Endothelial cell (in vitro differentiated cells): ENCODE results near the gene SLC7A11. TPM values are rescaled to one million over a fixed set of nuclear protein-coding genes. Genes with fewer than 3 reads are reported as not detected.

Experiments used
- DNase-seq: peaks from one replicate; pipeline ENCODE4 v3.0.0; 2021; ENCODE audit warnings: low spot score
- H3K27ac Mint-ChIP-seq: one replicate; pipeline ENCODE4 v1.8.0; 2021; ENCODE audit warnings: mixed read lengths, inconsistent platforms; ENCODE audit not compliant: unreplicated experiment
- H3K27me3 Mint-ChIP-seq: one replicate; pipeline ENCODE4 v1.8.0; 2021; ENCODE audit warnings: mild to moderate bottlenecking, moderate library complexity, mixed read lengths, inconsistent platforms; ENCODE audit not compliant: unreplicated experiment
- H3K36me3 Mint-ChIP-seq: one replicate; pipeline ENCODE4 v1.8.0; 2021; ENCODE audit warnings: mild to moderate bottlenecking, low read depth, mixed read lengths, inconsistent platforms; ENCODE audit not compliant: unreplicated experiment
- H3K4me1 Mint-ChIP-seq: one replicate; pipeline ENCODE4 v1.8.0; 2021; ENCODE audit warnings: mild to moderate bottlenecking, mixed read lengths, inconsistent platforms; ENCODE audit not compliant: unreplicated experiment
- H3K4me3 Mint-ChIP-seq: one replicate; pipeline ENCODE4 v1.8.0; 2021; ENCODE audit warnings: mild to moderate bottlenecking, mixed read lengths, inconsistent platforms; ENCODE audit not compliant: unreplicated experiment
- H3K9me3 Mint-ChIP-seq: one replicate; pipeline ENCODE4 v1.8.0; 2021; ENCODE audit warnings: mixed read lengths, inconsistent platforms; ENCODE audit not compliant: unreplicated experiment
- total RNA-seq: library from RNA; stranded (reverse); fragmentation: NEBNext Ultra II Directional; extraction: Animal tissue kit (Norgen Biotek cat#: 25700); gene quantifications from one replicate; pipeline ENCODE4 v1.2.1, GENCODE V29; 2021; ENCODE audit not compliant: unreplicated experiment
- TF ChIP-seq, protein P1 (sequence below): fragments of 200-600 bp; sonication (generic); IDR thresholded peaks from one replicate; pipeline ENCODE4 v1.5.0; 2021; ENCODE audit warnings: antibody characterized with exemption; ENCODE audit not compliant: unreplicated experiment

Gene SLC7A11
- total RNA-seq, 1 donor from 2014 or later = 5.1 TPM

DNA sequence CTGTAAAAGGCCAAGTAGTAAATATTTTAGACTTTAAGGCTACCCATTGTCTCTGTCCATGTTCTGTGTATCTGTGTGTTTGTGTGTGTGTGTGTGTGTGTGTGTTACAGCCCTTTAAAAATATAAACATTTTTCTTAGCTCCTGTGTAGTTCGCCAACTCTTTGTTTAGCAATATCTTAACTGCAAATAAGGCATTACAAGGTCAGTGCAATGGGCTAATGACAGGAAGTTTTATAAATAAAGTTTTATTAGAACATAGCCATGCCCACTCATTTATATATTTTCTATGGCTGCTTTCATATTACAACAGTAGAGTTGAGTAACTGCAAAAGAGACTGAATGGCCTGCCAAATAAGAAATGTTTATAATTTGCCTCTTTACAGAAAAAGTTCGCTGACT lies 5.9 kb upstream of the SLC7A11 start:
- H3K27me3 Mint-ChIP-seq = no peaks in the 10 kb centered on the region
- no peak overlapping the region for H3K27ac Mint-ChIP-seq
- TF ChIP-seq, protein P1, sequence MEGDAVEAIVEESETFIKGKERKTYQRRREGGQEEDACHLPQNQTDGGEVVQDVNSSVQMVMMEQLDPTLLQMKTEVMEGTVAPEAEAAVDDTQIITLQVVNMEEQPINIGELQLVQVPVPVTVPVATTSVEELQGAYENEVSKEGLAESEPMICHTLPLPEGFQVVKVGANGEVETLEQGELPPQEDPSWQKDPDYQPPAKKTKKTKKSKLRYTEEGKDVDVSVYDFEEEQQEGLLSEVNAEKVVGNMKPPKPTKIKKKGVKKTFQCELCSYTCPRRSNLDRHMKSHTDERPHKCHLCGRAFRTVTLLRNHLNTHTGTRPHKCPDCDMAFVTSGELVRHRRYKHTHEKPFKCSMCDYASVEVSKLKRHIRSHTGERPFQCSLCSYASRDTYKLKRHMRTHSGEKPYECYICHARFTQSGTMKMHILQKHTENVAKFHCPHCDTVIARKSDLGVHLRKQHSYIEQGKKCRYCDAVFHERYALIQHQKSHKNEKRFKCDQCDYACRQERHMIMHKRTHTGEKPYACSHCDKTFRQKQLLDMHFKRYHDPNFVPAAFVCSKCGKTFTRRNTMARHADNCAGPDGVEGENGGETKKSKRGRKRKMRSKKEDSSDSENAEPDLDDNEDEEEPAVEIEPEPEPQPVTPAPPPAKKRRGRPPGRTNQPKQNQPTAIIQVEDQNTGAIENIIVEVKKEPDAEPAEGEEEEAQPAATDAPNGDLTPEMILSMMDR = no peak

GRCh38 chr4:138247643-138248042 lies 5.5 kb upstream of the SLC7A11 start:
- no peaks in the 10 kb centered on the region for H3K27me3 Mint-ChIP-seq
- no peak overlapping the region for H3K27ac Mint-ChIP-seq
- no peaks in the 10 kb centered on the region for H3K36me3 Mint-ChIP-seq
- no peak overlapping the region for H3K4me3 Mint-ChIP-seq
- DNase-seq = no peak
- H3K9me3 Mint-ChIP-seq = no peaks in the 10 kb centered on the region
- TF ChIP-seq, protein P1 = no peak
- peaks cover 9% of the 10 kb centered on the region for H3K4me1 Mint-ChIP-seq

More for the DNA sequence above, 5.9 kb upstream of the SLC7A11 start:
- no peaks in the 10 kb centered on the region for H3K36me3 Mint-ChIP-seq
- H3K9me3 Mint-ChIP-seq = no peaks in the 10 kb centered on the region
- H3K4me3 Mint-ChIP-seq = no peak overlapping the region
- DNase-seq = no peak
- H3K4me1 Mint-ChIP-seq = peaks cover 9% of the 10 kb centered on the region

DNA sequence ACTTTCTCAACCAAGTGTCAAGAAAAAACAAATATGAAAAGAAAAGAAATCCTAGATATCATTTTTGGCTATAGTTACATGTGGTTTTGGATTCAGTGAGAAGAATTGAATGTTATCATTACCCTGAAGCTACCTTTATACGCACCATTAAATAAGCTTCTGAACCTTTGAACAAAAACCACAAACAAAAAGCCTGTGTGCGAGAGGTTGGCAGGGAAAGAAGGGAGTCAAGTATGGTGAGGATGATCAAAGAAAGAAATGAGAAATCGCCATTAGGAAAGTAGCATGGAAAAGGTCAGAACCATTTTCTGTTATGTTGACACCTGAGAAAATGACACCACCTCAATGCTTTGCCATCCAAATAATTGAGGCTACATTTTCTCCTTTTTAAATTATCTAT lies 1.2 kb upstream of the SLC7A11 start:
- H3K36me3 Mint-ChIP-seq = no peaks in the 10 kb centered on the region
- H3K4me3 Mint-ChIP-seq = no peak overlapping the region
- no peaks in the 10 kb centered on the region for H3K27me3 Mint-ChIP-seq
- no peak for DNase-seq
- no peaks in the 10 kb centered on the region for H3K9me3 Mint-ChIP-seq
- TF ChIP-seq, protein P1 = no peak
- peak overlapping the region; percentile 80 for H3K27ac Mint-ChIP-seq
- H3K4me1 Mint-ChIP-seq = peaks cover 17% of the 10 kb centered on the region

DNA sequence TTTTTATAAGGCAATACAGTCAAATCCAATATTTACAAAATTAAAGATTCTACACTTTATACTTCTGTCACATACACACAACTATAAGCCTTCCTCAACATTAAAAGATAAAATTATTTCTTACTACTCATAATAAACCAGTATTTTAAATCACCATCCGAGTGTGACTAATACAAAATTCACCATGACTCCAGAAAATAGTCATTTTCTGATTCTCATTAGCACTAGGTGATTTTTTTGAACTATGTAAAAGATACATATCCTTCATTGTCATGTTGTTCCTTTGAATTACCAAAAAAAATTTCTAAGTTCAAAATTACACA lies 646 bp upstream of the SLC7A11 start:
- TF ChIP-seq, protein P1 = no peak
- no peak for DNase-seq
- Mint-ChIP-seq H3K36me3 (no peaks in the 10 kb centered on the region), H3K27ac (peak overlapping the region; percentile 95), H3K4me1 (peaks cover 17% of the 10 kb centered on the region), H3K4me3 (no peak overlapping the region), H3K9me3 (no peaks in the 10 kb centered on the region), H3K27me3 (no peaks in the 10 kb centered on the region)

DNA sequence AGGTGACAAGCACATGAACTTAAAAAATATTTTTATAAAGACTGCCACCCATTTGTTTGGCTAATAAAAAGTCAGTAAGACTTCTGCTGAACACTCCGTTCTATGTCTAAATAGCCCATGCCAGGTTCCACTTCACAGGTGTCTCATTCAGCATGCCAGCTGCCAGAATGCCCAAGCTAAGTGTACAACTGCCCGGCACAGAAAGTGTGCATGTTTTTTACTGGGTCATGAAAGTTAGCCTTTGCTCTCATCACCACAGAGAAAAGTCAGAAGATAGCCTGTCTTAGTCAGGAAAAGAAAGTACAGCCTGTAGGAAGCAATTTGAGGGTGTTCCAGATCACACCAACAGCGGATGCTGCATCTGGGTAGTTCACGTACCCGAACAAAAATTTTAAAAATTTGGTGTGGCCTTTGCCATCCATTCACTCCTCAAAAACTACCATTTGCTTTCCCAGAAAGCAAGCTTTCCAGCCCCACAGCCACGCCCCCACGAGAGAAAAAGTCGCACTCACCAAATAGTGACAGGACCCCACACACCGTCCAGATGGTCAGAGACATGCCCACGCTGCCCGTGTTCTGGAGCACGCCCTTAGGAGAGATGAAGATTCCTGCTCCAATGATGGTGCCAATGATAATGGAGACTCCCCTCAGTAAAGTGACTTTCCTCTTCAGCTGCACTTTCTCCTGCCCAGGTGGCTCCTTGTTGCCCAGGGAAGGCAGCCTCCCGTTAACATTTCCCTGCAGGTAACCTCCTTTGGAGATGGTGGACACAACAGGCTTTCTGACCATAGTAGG lies 671 bp downstream of the SLC7A11 start:
- H3K27ac Mint-ChIP-seq = peak overlapping the region; percentile 95
- peaks cover 17% of the 10 kb centered on the region for H3K4me1 Mint-ChIP-seq
- no peak for DNase-seq
- no peaks in the 10 kb centered on the region for H3K9me3 Mint-ChIP-seq
- H3K4me3 Mint-ChIP-seq = peak overlapping the region; percentile 90
- H3K36me3 Mint-ChIP-seq = no peaks in the 10 kb centered on the region
- no peaks in the 10 kb centered on the region for H3K27me3 Mint-ChIP-seq
- TF ChIP-seq, protein P1 = no peak
